HG03442 (cell line): Measurements from ENCODE around the gene UBIAD1.
"Not testable (repeated sequence)": the region's sequence is repeated elsewhere in the genome, so short reads cannot be mapped to it uniquely, and the experiment has no call there.

Experiments used
- ATAC-seq: cut with Tn5 transposase; IDR thresholded peaks from one replicate; pipeline ENCODE4 v1.9.1; 2021; ENCODE audit warnings: mild to moderate bottlenecking, moderate library complexity; ENCODE audit not compliant: unreplicated experiment

Gene UBIAD1, protein sequence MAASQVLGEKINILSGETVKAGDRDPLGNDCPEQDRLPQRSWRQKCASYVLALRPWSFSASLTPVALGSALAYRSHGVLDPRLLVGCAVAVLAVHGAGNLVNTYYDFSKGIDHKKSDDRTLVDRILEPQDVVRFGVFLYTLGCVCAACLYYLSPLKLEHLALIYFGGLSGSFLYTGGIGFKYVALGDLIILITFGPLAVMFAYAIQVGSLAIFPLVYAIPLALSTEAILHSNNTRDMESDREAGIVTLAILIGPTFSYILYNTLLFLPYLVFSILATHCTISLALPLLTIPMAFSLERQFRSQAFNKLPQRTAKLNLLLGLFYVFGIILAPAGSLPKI

DNA sequence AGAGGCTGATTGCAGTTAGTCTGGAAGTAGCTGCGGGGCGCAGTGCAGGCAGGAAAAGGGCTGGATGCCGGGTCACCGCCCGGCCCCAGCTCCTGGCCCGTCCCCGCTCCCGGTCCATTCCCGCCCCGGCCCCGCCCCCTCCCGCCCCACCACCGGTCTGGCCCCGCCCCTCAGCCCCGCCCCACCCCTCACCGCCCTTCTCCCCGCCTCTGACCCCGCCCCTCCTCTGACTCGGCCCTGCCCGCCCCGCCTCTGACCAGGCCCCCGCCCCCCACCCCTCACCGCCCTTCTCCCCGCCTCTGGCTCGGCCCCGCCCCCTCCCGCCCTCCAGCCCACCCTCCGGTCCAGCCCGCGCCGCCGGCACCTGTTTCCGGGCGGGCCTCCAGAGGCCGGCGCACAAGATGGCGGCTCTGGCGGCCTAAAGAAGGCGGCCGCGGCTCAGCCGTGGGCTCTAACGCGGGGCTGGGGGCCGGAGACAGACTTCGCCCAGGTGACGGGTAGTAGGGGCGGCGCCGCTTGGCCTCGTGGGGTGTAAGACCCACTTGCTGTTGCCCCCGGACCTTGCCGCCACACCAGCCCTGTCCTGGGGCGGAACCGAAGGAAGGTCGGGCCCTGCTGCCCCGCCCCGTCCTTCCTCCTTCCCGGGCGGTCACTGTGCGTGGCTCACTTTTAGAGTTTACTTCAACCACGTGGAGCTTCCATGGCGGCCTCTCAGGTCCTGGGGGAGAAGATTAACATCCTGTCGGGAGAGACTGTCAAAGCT, at the start of gene UBIAD1:
TSS of gene UBIAD1 (plus strand) at position 367 of the 763 bp plus-strand sequence. CDS start at position 701, 334 bp downstream.
- ATAC-seq, result peak; percentile 81

DNA sequence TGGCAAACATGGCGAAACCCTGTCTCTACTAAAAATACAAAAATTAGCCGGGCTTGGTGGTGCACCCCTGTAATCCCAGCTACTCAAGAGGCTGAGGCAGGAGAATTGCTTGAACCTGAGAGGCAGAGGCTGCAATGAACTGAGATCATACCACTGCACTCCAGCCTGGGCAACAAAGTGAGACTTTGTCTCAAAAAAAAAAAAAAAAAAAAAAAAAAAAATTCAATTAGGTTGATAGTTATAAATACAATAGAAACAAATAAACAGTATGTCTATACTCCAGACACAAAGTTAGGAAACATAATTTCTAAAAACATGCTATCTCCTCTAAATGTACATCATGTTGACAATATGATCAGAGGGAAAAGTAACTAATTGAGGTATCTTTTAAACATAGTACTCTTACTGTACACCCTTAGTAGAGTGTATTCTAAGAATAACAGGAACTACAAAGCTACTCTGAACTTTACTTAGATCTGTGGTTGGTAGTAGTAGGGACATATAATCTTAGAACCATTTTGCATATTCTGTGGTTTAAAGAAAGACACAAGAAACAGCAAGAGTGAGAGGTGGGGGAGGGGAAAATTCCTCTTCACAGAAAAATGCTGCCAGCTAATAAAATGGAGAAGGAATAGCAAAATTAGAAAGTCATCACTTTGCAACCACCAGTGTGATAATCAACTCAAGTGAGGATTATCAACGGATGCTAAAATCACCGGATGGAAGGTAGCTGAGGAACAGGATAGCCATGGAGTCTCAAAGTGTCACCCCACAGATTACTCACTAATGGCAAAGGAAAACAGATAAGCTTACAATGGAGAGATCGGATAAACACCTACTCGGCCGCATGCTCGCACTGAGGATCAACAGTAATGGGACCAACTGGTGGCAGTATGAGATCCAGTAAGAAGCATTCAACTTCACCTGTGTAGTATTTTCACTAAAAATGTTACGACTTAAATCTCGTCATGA, 45.6 kb upstream of the UBIAD1 start:
- no peak for ATAC-seq

DNA sequence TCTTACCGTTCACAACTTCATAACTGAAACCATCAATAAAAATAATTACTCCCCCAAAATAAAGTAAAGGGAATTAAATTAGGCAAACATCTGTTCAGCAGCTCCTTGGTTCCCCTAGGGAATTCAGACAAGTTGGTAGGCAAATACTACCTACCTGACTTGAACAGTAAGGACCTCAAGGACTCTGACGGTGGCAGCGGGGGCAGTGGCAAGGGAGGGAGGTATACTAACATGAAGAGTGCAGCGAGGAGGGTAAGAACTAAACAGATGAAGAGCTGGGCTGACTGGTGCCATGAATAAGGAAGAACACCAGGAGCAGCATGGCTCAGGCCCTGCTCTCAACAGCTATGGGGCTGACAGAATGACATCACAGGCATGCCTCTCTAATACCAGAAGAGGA, 43.8 kb upstream of the UBIAD1 start:
- no peak for ATAC-seq

DNA sequence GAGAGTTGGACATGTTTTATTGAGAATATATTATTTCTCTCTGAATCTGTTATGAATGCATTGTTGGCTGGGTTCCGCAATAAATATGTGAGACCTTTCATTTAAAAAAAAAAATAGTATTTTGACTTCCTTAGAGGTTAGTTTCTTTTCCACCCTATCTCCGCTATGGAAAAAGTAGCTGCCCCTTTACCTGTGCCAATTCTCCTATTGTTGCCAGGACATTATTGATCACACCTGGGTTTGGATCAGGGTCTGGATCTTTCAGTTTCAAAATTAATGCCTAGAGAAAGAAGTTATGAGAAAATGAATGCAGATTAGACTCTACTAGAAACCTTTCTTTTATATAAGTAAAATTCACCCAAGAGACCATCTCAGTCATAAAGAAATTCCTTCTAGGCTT, 39.8 kb upstream of the UBIAD1 start:
- ATAC-seq, result no peak

DNA sequence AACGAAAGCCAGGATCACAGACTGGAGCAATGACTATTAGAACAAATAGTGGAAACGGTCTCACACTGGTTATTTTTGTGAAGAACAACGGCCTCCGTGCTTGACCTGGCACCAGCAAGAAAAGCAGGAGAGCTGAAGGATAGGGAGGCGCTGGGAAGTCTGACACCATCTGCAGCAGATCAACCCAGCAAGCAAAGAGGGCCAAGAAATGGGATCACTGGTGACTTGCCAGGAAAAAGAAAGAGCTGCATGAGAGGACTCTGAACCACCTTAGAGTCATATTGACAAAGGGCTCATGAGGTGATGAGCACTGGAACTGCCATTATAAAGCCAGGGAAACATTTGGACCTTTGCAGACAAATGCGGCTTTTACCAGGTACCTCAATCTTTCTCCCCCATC, 35.6 kb upstream of the UBIAD1 start:
- ATAC-seq, result no peak

DNA sequence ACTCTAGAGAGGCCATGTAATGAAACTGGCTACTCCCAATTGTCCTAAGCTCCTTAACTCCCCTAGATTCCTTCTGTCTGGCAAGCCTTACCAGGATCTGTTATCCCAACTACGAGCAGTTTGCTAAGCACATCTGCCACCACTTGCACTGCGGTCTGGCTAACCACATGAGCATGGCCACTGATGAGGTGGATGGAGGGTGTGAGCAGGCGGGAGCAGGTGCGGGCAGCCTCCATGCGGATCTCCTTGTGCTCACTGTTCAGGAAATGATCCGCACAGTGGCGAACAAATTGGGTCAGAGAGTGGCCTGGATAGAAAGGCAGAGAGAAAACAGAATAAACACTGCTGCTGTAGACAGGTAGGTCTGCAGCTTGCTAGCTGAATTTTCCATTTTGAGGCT, 34.7 kb upstream of the UBIAD1 start:
- no peak for ATAC-seq

DNA sequence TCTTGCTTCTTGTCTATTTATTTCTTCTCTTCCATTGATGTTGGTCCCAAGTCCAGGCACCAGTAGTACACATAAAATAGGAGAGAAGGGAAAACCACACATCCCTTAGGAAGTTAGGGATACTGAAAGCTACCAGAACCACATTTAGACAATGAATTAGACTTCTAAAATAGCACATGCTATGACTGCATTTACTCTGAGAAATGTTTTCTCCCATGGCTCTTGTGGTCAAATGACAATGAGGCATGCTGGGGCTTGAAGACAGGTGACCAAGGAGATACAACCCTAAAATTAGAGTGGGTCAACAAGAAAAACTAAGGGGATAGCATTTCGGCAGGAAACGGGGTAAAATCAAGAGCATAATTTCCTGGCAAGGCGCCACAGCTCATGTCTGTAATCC, 27.8 kb upstream of the UBIAD1 start:
- ATAC-seq, result no peak

DNA sequence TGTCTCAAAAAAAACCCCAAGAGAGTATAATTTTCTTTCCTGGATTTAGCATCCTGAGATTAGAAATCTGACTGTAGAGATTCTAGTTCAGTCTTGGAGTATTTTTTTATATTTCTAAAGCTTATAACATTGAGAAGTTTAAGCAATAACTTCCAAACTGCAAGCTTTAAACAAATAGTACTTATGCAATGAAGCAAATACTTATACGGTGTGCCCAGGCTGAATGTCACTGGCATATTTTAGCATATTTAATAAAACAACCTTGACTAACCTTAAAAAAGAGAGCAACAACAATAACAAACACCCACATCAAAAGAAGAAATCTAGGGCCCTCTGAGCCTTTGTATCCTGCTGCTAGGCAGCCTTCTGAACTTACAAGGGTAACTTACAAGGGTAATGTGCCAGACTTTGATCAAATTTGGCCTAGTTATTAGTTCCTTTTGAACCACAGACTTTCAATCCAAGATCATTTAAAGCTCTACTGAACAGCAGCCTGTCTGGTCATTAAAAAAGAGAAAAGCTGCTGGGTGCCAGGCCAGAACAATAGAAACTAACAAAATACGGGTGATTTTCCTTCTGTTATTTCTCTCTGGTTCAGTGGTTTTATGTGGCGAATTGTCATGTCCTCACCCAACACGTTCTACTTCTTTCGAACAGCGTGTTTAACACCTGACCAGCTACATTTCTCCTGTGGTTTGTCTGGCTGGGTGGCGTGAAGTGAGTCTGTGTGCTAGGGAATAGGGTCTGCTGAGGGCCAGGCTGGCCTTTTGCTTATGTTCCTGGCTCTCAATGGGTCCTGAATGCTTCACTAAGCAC, 26.9 kb upstream of the UBIAD1 start:
- no peak for ATAC-seq

DNA sequence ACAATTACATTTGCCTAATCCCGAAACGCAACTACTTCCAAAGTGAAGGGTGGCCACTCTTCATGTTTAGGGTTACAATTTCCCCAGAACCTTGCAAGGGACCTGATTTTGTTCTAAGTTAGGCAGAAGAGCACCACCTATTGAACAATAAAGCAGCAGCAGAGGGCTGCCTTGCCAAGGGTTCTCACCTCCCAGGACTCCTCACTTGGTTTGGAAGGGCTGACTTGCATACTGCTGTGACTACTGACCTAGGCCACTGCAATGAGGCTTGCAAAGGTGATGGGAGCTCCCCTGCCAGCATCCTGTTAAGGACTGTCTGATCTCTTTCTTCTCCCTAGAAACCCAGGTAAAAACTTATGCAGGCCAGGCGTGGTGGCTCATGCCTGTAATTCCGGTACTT, 24.8 kb upstream of the UBIAD1 start:
- no peak for ATAC-seq

DNA sequence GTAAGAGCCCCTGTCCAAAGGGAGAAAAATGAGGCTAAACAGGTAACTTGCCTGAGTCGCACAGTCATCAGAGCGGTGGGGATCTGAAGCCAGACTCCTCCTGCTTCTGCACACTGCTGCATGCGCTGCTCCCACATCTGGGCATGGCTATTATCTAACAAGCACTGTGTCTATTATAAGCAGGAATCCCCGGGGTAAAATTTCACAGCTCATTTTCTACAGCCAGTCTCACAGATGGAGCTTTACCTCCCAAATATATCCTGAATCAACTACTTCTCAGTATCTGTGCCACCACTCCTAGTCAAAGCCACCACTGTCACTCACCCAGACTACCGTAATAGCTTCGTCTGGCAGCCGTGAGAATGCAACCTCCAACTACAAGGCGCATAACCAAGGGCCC, 20.5 kb upstream of the UBIAD1 start:
- ATAC-seq, result no peak

DNA sequence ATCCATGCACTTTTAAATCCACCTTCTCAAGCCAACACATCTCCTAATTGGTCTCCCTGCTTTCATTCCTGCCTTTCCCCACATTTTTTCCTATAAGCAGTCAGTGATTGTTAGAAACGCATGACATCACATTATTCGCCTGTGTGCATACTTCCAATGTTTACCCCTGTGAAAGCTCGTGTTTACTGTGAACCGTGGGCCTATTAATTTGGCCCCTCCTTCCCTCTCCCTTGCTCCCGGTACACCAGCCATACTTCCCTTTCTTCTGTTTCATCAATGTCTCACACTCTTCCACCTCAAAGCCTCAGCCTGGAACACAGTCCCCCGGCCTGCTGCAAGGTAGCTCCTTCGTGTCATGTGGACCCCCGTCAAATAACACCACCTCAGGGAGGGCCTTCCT, 19.8 kb upstream of the UBIAD1 start:
- no peak for ATAC-seq

DNA sequence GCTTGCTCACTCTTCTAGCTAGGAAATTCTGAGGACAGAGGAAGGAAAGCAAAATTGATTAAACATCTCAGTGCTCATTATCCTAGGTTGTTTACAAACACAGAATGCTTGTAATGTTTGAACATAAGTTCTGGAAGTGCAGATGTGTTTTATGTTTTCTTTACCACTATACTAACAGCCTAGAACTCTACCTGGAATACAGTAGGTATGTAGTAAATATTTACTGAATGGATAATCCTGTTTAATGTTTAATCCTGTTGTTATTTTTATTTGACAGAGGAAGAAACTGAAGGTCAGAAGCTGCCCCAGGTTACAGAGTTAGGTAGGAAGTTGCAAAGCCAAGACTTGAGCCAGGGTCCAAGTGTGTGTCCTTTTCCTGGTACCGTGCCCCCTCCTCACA, 16.7 kb upstream of the UBIAD1 start:
- ATAC-seq, result no peak

DNA sequence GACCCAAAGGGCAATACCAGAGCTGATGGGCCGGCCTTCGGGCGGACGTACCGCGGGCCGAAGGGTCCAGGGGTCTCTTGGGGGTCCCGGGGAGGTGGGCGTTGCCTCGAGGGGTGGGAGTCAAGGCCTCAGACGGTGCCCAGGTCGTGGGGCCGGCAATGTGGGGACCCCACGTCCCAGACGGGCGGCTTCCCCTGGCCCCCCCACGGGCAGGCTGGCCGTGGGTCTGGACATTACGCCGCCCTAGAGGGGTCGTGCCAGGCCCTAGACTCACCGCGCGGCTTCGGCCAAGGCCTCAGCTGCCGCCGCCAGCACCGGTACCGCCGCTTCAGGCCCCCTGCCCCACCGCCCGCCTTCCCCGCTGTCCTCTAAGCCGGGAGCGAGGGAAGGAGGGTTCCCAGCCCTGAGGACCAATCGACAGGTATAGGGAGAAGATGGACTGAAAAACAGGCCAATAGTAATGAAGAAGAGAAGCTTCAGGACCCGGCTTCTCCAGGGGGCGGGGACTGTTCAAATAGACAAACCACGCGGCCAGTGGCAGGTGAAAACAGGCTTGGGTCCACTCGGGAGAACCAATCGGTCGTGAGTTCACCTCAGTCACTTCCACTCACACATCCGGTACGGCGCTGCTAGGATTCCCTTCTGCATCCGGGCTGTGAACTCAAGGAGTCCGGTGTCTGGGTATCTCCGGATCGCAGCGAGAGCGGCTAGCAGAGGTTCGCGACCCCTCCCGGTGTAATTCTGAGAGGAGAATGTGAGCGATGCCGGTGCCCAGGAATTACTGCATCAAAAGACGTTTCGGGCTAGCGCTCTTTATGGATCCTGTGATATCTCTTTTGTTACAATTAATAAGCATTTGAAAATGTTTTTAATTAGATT, 10.6 kb upstream of the UBIAD1 start, which contains the start of gene MTOR:
TSS of gene MTOR (minus strand) at position 381 of the 879 bp plus-strand sequence. CDS start 3,142 bp downstream, outside the sequence.
- peak; percentile 96 for ATAC-seq

DNA sequence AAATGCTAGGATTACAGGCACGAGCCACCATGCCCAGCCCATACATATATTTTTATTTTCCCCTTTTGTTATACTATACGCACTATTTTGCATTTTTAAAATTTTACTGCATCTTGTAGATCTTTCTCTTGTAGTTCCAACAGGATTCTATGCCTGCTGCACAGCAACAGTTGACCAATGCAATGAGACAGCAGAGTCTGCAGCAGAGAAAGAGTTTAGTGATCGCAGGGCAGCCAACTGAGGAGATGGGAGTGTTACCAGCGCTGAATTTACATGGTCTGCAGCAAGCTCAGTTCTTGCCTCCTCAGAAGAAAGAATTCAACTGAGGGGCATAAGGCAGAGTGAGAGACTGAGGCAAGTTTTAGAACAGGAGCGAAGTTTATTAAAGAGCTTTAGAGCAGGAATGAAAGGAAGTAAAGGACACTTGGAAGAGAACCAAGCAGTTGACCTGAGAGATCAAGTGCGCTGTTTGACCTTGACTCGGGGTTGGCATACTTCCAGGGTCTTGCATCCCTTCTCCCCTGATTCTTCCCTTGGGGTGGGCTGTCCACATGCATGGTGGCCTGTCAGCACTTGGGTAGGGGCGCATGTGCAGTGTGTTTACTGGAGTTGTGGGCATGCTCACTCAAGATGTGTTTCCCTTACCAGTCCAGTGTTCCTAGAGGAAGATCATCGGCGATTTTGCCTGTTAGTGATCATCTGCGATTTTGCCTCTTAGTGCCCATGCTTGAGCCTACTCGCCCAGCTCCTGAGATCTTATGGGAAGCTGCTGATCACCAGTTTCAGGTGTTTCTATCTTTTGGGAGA, 6.5 kb upstream of the UBIAD1 start:
- ATAC-seq, result no peak

DNA sequence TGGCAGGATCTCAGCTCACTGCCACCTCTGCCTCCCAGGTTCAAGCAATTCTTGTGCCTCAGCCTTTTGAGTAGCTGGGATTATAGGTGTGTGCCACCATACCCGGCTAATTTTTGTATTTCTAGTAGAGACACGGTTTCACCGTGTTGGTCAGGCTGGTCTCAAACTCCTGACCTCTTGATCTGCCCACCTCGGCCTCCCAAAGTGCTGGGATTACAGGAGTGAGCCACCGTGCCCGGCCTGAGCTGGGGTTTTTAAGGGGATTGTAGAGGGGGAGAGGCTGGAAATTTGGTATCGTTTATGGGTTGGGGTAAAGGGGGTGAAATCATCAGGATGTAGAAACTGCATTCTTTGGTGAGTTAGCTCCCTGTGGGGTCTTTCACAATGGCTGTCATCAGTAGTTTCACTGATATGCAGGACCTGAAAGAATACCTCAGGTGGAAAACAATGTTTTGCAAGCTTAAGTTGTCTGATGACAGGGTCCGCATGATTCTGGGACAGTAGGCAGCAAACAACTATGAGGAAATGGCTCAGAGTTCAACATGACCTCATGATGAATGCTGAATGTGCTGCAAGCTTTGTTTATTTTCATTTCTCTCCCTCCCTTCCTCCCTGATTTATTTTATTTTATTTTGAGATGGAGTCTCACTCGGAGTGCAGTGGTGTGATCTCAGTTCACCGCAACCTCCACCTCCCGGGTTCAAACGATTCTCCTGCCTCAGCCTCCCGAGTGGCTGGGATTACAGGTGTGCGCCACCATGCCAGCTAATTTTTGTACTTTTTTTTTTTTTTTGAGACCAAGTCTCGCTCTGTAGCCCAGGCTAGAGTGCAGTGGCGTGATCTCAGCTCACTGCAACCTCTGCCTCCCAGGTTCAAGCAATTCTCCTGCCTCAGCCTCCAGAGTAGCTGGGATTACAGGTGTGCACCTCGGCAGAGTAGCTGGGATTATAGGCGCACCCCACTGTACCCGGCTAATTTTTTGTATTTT, 5.4 kb upstream of the UBIAD1 start:
- ATAC-seq, result not testable (repeated sequence)

DNA sequence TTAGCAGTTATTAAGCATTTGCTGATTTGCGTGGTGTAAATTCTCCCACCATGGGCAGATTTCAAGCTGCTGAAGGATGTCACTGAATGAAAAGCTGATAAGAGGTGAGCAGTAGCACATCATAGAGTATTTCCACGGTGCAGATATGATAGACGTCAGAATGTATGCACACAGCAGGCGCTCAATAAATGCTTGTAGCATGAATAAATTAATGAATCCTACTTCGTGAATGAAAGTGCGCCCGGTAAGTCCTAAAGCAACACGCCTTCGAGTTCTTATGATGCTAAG, 510 bp upstream of the UBIAD1 start:
- ATAC-seq, result no peak

DNA sequence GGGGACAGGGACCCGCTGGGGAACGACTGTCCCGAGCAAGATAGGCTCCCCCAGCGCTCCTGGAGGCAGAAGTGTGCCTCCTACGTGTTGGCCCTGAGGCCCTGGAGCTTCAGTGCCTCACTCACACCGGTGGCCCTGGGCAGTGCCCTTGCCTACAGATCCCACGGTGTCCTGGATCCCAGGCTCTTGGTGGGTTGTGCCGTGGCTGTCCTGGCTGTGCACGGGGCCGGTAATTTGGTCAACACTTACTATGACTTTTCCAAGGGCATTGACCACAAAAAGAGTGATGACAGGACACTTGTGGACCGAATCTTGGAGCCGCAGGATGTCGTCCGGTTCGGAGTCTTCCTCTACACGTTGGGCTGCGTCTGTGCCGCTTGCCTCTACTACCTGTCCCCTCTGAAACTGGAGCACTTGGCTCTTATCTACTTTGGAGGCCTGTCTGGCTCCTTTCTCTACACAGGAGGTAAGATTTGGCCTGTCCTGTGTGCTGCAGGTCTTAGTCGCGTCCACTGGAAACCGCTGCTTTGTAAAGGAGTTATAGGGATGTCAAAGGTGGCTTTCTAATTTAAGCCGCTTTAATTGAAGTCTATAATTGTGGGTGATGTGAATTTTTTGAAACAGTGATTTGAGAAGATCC, 717 bp downstream of the UBIAD1 start:
- ATAC-seq, result no peak
